Measurements from ENCODE around the gene TPBG.

DNA sequence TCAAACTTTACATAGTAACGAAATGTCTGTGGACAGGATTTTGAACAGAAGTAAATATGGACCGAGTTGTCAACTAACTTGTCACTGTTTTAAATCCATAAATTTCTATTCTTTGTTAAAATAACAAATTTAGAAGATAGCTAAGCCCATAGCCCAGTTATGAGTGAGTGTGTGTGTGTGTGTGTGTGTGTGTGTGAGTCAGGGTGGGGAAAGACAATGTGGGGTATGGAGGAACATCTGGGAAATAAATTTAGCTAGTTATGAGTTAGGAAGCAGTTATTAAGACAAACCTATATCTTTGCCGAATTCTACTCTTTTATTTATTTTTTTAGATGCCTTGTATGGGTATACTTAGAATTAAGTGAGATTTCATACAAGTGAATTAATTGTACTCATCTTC is 9.0 kb downstream of the TPBG start:
- no peak for TF ChIP-seq POLR2A (IDR thresholded peaks at IDR 0.05; ENCODE audit: low read depth, low read length)
- TF ChIP-seq, protein P1, sequence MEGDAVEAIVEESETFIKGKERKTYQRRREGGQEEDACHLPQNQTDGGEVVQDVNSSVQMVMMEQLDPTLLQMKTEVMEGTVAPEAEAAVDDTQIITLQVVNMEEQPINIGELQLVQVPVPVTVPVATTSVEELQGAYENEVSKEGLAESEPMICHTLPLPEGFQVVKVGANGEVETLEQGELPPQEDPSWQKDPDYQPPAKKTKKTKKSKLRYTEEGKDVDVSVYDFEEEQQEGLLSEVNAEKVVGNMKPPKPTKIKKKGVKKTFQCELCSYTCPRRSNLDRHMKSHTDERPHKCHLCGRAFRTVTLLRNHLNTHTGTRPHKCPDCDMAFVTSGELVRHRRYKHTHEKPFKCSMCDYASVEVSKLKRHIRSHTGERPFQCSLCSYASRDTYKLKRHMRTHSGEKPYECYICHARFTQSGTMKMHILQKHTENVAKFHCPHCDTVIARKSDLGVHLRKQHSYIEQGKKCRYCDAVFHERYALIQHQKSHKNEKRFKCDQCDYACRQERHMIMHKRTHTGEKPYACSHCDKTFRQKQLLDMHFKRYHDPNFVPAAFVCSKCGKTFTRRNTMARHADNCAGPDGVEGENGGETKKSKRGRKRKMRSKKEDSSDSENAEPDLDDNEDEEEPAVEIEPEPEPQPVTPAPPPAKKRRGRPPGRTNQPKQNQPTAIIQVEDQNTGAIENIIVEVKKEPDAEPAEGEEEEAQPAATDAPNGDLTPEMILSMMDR (conservative IDR thresholded peaks at IDR 0.05; ENCODE audit: low read depth, low read length) = no peak
- TF ChIP-seq RAD21 (IDR thresholded peaks at IDR 0.05; ENCODE audit: low read length) = no peak
- TF ChIP-seq CEBPB (IDR thresholded peaks at IDR 0.05; ENCODE audit: low read depth, low read length) = no peak
- no peak for TF ChIP-seq SMC3 (IDR thresholded peaks at IDR 0.05; ENCODE audit: low read depth, low read length)
